Measurements from ENCODE around the gene PRDM2.
A peak's percentile ranks its signal among the peaks of the same experiment; 100 is the strongest.
"Not testable (repeated sequence)": the region's sequence is repeated elsewhere in the genome, so short reads cannot be mapped to it uniquely, and the experiment has no call there.

Gene PRDM2

DNA sequence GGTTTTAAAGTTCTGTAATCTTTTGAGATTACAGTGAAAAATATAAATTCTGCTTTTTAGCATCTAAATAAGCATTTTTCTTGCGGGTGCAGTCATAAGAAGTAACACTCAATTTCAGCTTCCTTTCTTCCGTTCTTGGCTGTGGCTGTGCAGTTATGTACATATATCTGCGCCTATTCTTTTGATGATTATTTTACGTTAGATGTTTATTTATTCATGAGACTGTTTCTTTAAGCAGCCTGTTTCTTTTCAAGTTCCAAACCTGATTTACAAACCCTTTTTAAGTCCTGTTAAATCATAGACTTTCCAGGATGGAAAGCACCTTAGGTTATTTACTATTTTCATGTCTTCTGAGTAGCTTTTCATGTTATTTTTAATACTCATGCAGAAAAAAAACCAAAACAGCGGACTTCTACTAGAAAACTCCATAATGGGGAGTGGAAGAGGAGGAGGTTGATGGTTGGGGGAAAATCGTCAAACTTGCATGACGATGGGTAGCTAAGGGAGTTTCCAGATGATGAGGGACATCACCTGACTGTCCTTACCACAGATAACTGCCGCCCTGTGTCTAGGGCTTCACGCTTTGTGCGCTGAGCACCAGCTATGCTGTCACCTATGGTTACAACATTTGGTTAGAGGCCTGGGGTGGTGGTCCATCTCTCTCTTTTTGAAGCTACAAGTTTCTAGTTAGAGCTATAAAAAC lies 2.6 kb downstream of the PRDM2 start:
- no peak for DNase-seq

DNA sequence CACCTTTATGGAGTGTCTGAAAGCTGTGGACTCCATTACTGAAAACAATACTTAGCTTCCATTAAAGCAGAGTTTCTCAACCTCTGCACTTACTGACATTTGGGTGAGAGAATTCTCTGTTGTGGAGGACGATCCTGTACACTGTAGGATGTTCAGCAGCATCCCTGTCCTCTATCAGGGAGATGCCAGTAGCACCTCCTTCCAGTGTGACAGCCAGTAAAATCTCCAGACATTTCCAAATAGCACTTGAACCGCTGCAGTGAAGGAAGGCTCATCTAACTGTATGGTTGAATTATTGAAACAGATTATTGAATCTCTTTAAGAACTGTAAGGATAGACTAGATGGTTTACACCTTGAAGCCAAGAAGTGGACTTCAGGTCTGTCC lies 3.1 kb downstream of the PRDM2 start:
- DNase-seq, result no peak

DNA sequence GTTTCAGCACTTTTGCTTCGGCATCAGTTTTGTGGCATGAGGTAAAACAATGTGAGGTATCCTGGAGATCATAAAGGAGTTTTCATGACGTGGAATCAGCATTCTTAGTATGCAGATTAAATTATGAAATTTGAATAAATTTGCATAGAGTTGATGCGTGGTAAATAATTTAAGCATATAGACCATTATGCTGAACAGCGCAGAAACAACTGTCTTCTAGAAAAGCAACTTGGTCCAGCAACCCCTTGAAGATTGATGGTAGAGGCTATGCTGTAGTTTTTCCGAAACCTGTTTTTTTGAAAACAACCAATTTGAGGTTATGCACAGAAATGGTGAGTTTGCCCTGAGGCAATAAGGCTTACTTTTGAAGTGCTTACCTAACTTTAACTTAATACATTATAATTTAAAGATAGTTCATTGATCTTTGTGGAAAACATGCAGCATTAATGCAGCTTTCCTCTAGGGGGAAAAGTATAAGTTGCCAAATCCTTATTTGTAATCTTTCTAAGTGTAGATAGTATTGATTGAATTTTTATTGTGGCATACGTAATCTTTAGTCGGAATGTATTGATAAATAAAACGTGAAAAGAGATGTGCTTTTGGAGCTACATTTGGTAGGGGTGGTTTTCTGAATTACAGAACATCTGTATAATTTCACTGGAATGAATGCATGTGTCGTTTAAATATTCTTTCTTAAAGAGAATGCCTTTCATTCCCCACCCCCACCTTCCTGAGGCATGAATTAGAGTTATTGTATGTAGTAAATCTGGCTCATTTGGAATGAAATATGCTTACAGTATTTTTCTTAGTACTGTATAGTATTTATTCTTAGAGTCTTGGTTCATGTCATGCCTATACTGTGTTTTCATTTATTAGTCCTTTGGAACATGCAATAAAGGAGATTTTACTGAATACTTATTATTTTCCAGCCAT lies 3.8 kb downstream of the PRDM2 start:
- no peak for DNase-seq

DNA sequence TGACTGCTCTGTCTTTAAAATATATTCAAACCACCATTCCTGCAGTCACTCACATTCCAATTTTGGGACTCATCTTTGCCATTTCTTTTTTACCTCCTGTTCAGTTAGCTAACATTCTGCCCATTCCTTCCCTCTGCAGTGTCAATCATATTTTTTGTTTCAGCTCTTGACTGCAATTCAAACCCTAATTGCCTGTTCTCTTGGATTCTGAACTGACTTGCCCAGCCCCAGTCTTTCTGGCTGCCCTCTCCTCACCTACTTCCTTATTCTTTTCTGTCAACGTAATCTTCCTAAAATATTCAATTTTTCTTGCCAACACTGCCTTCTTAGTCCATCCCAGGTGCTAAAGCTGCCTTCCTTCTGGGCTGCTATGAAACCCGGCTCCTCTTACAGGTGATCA lies 6.1 kb downstream of the PRDM2 start:
- DNase-seq, result no peak

DNA sequence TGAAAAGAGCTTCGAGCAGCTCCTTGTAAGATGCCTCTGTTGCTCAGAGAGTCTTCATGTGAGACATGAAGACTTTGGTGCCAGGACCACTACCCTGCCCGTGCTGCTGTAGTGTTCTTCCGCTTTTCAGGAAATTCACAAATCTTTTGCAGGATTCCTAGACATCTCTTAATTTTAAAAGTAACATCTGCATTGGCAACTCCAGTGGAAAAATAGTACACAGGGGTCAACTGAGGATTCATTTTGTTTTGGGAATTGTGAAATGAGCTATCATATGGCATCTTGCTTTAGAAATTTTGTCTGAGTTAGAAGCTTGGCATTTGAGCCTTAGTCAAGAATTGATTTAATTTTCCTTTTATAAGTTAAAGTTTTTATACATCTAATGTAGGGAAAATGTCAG lies 7.2 kb downstream of the PRDM2 start:
- no peak for DNase-seq

DNA sequence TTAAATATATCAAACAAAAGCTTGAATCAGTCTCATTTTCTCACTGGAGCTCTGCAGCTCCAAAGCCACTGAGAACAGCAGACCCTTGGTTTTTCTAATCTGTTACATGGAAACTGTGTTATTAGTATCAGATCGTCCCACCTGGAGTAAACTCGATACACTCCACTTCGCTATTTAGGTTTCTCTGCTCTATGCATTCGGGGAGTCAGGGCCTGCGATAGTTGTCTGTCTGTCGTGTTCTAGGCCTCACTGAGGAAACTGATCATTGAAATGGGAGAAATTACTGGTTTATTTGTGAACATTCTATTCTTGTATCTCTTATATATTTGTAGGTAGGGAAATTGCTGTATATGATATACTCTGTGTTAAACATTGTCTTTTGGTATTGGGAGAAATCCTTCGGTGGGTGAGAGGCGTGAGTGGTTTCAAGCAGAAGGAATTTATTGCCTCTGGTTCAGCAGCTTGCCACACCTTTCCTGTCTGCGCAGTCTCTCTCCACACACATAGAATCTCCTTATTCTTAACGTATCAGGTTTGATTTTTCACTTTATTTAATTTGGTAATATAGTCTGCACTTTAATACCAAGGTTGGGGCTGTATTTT lies 8.5 kb downstream of the PRDM2 start:
- no peak for DNase-seq

DNA sequence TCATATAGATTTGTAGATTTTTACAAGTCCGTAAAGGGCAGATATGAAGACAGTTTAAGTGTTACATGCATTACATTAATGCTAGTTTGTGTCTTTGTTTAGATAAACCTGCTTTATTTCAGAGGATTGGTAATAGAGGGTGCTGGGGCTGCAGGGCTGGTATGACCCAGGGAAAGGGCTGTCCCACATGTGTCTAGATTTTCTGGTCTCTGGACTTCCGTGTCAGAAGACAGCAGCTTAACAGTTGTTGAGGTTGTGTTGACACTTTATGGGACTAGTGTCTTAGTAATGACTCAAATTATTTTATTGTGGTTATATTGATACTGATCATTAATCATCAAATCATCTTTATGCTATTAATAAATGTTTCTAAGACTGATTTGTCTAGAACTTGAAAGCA lies 10.1 kb downstream of the PRDM2 start:
- DNase-seq, result no peak

DNA sequence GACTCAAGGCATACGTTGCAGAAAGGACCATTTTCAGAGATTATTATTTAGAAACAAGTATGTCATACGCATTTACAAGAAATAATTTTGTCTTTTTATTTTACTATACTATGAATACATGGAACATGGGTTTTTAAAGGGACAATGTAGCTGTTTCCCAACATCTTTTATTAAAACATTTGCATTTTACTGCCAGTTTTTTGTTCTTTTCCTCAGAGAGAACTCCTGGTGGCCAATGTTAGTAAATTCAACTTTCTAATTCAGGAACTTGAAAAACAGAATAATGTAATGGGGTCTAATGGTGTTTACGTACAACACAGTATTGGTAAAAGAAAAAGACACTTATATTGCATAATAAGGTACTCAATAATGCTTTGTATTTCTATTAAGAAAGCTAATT lies 14.9 kb downstream of the PRDM2 start:
- no peak for DNase-seq

DNA sequence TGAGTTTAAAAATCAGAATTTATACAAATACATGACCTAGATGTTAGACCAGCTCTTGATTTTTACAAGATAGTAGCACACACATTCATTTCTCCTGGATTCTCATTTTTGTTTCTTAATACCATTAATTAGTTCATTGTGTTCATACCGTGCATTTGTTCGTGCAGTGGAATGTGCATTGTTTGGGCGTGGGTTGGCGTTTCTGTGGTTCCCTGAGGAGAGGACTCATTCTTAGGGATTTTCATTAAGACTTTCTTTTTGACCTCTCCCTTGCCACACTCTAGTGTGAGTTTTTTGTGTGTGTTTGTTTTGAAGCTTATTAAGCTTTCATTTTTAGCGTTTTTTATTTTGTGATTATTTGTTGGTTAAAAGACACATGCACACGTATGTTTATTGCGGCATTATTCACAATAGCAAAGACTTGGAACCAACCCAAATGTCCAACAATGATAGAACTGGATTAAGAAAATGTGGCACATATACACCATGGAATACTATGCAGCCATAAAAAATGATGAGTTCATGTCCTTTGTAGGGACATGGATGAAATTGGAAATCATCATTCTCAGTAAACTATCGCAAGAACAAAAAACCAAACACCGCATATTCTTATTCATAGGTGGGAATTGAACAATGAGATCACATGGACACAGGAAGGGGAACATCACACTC lies 15.8 kb downstream of the PRDM2 start:
- not testable (repeated sequence) for DNase-seq

DNA sequence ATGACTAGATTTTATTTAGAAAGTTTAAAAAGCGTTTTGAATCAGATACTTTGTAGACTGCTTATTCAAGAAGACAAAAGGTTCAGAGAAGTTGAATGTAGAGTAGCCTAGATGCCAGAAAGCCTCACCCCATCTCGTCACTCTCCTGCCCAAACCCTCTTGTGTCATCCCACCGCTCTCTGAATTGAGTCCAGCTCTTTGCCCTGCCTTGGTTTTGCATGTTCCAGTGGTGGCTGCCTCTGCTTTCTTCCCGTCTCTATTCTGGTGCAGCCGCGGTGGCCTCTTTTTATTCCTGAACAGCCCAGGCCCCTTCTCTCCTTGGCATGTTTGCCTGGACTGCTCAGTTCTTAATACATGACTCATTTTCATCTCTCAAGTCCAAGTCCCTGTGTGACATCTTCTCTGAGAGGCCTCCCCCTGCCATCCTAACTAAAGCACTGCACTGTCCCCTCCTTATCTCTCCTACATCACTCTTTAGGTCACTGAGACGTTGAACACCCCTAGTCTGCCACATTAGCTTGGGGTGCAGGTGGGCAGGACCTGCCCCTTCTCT lies 22.9 kb downstream of the PRDM2 start:
- no peak for DNase-seq

DNA sequence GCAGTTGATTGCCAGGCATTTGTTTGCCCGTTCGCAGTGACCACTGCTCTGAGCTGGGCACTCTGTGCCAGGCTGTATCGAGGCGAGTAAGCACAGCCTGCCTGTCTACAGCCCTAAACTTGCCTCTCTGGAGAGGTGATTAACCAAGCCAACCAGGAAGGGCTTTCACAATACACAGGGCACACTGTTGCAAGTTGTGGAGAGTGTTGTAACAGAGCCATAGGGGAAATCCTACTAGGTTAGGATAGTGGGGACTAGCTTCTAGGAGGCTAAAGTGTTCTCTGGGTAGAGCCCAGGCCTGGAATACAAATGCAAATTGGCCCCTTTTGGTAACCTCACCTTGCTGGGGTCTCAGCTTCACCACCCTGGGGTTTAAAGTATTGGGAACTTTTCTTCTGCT lies 23.8 kb downstream of the PRDM2 start:
- no peak for DNase-seq

DNA sequence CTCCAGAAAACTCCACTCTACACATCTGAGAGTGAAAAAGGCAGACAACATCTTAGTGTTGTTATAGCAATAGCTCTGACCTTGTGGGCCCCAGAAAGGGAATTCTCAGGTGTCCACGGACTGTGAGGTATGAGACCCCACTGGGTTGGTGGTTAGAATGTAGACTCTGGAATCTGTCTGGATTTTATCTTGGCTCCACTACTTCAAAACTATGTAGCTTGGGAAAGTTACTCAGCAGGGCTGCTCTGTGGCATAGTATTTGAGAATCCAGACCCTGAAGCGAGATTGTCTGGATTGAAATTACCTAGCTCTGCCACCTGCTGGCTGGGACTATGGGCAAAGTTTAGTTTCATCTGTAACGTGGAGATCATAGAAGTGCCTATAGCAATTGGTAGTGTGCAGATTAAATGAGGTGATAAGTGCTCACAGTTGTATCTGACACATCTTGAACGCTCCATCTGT lies 25.8 kb downstream of the PRDM2 start:
- peak; percentile 38 for DNase-seq

DNA sequence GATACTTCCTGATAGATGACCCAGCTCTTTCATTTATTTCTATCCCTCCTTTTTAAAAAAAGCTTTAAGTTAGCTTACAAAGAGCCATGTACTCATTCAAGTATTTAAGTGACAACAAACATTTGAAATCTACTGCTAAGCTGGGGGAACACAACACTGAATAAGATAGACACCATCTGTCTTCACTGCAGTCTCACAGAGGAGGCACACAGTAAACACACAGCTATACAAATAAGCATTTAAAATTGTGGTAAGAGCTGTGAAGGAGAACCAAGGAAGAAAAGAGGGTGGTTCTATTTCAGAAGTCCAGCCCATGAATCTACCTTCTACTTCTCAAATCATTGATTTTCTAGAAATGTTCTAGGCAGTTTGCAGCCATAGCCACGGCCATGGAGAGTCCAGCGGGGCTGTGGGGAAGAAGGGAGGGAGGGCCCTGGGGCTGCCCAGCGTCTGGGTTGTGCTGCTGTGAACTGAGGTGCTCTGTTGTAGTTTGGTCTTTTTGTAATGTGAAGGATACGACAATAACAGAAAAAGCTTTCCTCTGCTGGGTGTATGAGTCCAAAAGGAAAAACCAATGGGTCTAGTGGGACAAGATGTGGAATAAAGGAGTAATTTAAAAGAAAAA lies 28.2 kb downstream of the PRDM2 start:
- no peak for DNase-seq

DNA sequence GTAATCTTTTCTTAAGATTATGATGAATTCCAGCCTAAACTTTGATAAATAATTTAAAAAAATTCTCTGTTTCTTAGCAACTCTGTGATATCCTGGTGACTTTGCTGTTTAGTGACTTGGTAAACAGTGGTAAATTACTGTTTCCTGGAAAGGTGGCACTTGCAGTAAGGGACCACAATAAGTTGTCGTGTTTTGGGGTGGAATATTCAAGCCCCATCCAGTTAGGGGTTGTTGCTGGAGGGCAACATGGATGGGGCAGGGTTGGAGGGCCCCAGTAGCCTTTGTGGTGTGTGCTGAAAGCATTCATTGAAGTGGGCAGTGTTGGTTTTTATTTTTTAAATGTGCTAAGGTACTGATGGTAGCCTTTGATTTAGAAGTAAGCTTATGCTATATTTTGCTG lies 30.3 kb downstream of the PRDM2 start:
- DNase-seq, result no peak

DNA sequence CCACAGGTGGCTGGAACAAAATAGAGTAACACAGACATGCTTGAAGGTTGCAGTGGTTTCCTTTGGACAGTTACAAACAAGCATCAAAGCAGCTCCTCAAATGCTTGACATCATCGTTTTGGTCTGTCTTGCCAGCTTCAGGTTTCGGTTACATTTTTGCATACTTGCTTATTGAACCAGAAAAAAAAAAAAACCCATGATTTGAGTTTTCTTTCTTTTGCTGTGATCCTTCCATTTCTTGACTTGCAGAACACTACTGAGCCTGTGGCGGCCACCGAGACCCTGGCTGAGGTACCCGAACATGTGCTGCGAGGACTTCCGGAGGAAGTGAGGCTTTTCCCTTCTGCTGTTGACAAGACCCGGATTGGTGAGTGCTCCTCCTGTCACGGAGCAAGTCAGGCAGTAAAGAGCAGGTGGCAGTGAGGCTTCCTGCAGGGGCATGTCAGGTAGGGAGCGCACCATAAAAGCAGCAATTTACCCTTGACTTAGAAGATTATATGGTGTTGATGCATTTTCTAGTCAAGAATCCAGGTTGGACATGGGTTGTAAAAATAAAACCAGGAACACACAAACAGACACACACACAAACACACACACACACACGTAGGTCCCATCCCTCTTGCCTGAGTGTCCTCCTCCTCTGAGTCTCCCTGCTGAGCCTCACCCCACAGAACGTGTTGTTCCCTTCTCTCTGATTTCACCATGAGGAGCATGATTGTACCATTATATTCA lies 30.9 kb downstream of the PRDM2 start:
- no peak for DNase-seq

DNA sequence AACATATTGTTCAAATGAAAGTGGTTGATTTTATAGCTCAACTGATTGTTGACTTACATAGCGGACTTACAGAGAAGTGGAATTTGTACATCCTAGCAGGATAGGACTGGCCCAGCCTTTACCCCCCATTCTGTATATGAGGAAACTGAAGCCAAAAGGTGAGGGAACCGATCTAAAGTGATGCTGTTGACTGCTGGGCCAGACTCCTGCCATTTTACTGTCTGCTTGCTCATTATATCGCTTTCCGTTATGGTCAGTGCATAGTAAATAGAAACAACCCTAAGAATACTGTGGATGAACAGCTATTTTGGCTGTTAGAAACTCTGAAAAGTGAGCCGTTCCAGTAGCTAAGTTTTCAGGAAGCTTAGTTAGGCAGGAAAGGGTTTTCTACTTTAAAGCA lies 31.9 kb downstream of the PRDM2 start:
- no peak for DNase-seq

DNA sequence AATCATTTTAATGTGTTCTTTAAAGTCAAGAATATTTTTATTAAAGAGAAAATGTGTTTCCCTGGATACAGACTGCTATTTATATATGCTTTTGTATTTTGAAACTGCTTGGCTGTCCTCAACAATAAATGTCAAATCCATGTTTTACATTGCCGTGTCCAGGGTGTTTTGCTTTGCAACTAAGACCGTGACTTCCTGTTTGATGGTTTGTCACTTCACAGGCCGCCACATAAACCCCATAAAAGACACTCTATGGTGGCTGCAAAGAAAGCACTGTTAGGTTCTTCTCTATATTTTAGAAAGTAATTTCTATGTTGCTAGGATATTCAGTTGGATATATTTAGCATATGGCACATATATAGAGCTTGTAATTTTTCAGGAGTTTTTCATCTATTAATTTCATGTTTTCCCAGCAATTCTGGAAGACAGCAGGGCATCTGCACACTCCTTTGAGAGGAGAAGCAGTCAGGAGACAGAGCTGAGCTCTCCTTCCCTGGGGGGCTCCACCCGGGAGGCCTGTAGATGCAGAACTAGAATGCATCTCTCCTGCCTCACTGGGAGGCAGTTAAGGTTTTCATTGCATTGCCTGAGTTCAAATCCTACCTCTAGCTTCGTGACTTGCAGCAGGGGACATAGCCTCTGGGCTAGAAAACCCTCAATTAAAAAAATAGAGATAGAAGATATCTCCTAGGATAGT lies 33.1 kb downstream of the PRDM2 start:
- no peak for DNase-seq

DNA sequence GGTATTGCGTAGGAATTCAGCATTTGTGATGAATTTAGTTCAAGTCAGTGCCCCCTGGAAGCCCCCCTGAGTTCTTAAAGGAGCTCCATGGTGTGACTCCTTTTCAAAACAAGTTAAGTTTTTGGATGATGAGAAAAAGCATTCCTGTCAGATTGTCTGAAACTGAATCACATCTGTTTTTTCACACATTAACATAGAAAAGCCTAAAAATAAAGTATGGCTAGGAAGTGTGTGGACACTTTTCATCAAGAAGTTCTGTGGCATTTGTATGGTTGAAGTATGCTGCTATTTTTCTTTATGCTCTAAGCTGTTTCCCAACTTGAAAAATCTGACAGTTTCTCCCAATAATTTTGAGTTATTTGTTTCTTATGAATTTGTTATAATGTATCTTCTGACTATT lies 33.7 kb downstream of the PRDM2 start:
- no peak for DNase-seq

DNA sequence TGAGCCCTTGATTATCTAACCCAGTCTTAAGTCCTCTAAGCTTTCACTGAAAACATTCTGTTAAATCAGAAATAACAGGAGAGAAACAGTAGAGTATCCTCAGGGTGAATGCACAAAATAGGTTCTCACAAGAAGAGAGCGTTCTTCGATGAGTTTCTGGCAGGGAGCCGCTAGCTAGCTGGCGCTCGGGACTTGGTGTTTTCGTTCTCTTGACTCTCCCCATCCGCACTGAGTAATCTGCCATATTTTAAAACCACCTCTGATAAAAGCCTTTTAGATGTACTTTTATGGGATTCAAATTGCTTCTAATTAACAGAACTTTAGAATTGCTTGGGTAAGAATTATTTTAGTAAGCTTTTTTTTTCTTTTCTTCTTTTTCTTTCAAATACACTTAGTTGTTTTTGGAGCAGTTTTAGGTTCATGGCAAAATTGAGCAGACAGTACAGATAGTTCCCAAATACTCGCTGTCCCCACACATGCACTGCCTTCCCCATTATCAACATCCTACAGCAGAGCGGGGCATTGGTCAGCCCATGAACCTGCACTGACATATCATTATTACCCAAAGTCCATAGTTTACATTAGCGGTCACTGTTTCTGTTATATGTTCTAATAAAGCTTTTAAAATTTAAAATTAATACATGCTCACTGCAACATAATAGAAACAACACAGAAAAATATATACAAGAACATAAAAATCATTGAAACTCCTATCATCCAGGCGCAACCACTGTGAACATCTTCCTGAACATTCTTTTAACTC lies 35.4 kb downstream of the PRDM2 start:
- no peak for DNase-seq

DNA sequence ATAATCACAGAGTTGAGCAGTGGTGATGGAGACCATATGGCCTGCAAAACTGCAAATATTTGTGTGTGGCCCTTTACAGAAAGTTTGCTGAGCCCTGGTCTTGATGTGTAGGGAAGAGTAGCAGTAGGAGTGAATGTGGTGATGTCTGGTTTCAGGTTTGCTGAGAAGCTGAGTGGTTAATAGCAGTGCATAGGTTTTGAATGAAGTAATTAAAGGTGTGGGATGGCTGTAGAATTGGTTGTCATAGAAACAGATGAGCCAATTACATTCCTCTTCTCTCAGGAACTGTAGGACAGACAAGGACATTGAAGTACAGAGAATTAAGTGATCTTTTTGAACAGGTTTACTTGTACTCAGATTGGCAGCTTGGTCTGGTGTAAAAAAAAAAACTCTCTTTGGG lies 37.4 kb downstream of the PRDM2 start:
- DNase-seq, result no peak
